ENCODE data around the gene SORCS3.

DNA sequence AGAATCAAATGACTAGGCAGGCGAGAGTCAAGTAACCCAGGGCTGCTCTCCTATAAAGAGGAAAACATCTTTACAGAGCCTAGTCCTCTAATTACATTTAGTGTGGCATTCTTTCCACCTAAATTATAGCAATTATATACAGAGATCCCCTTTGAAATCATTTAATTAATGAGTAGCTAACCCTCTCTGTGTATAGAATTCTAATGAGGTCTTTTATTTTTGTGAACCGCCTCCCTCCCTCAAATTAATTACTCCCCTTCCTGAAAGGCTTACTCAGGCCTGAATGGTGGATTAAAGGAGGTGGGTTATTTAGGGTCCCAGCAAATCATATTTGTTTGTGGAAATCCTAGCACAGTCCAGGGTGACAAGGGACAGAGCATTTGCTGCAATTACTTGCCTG is 551.8 kb downstream of the SORCS3 start:
- TF ChIP-seq, protein P1, sequence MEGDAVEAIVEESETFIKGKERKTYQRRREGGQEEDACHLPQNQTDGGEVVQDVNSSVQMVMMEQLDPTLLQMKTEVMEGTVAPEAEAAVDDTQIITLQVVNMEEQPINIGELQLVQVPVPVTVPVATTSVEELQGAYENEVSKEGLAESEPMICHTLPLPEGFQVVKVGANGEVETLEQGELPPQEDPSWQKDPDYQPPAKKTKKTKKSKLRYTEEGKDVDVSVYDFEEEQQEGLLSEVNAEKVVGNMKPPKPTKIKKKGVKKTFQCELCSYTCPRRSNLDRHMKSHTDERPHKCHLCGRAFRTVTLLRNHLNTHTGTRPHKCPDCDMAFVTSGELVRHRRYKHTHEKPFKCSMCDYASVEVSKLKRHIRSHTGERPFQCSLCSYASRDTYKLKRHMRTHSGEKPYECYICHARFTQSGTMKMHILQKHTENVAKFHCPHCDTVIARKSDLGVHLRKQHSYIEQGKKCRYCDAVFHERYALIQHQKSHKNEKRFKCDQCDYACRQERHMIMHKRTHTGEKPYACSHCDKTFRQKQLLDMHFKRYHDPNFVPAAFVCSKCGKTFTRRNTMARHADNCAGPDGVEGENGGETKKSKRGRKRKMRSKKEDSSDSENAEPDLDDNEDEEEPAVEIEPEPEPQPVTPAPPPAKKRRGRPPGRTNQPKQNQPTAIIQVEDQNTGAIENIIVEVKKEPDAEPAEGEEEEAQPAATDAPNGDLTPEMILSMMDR (conservative IDR thresholded peaks at IDR 0.05; ENCODE audit: low read length) = no peak
- TF ChIP-seq EZH2phosphoT487 (IDR thresholded peaks at IDR 0.05; ENCODE audit: borderline replicate concordance) = no peak

All from Loucy (cell line).